ENCODE results near the gene SLC38A2. TPM values are rescaled to one million over a fixed set of nuclear protein-coding genes. Genes with fewer than 3 reads are reported as not detected.

The SLC38A2 gene
- 69.9 to 110 TPM (median 105 TPM) in 5 replicates for total RNA-seq (2022; extraction: Qiagen RNA extraction; ENCODE audit: low read depth)

GRCh38 chr12:46372544-46373300, at the start of gene SLC38A2:
Gene SLC38A2, minus strand, starts transcription at chr12:46372773. Its CDS starts 1,480 bp downstream, at chr12:46371293.

Other genes with a start within 250 kb of the SLC38A2 start
- gene SLC38A1, start 103.7 kb downstream of the SLC38A2 start, total RNA-seq (2022; extraction: Qiagen RNA extraction; ENCODE audit: low read depth), result 58.7 to 86.4 TPM (median 81.6 TPM) in 5 replicates

All from A549 treated with GW870086 at 1 μM for 4 hours (cell line).